Measurements from ENCODE around the gene TM7SF2.

Gene TM7SF2

DNA sequence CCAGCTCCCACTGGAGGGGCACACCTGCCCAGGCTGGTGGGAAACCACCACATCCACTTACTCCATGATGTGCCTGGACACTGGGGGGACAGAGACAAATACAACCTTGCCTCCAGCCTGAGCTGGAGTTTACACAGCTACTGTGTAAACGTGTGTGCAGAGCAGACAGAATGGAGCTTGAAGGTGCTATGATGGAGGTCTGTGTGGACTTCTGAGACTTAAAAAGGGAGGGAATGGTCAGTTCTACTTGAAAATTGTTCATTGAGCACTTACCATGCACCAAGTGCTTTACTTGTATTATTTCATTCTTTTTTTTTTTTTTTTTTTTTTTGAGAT is 39.1 kb upstream of the TM7SF2 start:
- Histone ChIP-seq H3K4me1 (ENCODE audit: insufficient read depth, low read length, severe bottlenecking) (peaks cover 13% of the 10 kb centered on the region), H3K4me2 (ENCODE audit: low read length) (peak overlapping the region; percentile 47; the same call in 1 of the 2 replicates), H3K9me3 (ENCODE audit: low read length) (no peaks in the 10 kb centered on the region), H2AFZ (ENCODE audit: low read length) (no peak overlapping the region), H3K9ac (ENCODE audit: low read length) (no peak overlapping the region; the same call in 1 of the 2 replicates), H3K27ac (ENCODE audit: low read depth, low read length, poor library complexity, severe bottlenecking) (no peak overlapping the region), H3K79me2 (ENCODE audit: insufficient read depth, low read length) (no peaks in the 10 kb centered on the region), H3K4me3 (ENCODE audit: low read depth, low read length, poor library complexity, severe bottlenecking) (no peak overlapping the region), H3F3A (ENCODE audit: insufficient read depth, low read length) (no peaks in the 10 kb centered on the region), H4K20me1 (ENCODE audit: insufficient read depth, low read length) (no peaks in the 10 kb centered on the region), H3K27me3 (ENCODE audit: insufficient read depth, low read length) (no peaks in the 10 kb centered on the region), H3K9me2 (ENCODE audit: low read depth, low read length) (no peaks in the 10 kb centered on the region), H3K36me3 (ENCODE audit: insufficient read depth, low read length) (peaks cover 23% of the 10 kb centered on the region)
- TF ChIP-seq, protein P1, sequence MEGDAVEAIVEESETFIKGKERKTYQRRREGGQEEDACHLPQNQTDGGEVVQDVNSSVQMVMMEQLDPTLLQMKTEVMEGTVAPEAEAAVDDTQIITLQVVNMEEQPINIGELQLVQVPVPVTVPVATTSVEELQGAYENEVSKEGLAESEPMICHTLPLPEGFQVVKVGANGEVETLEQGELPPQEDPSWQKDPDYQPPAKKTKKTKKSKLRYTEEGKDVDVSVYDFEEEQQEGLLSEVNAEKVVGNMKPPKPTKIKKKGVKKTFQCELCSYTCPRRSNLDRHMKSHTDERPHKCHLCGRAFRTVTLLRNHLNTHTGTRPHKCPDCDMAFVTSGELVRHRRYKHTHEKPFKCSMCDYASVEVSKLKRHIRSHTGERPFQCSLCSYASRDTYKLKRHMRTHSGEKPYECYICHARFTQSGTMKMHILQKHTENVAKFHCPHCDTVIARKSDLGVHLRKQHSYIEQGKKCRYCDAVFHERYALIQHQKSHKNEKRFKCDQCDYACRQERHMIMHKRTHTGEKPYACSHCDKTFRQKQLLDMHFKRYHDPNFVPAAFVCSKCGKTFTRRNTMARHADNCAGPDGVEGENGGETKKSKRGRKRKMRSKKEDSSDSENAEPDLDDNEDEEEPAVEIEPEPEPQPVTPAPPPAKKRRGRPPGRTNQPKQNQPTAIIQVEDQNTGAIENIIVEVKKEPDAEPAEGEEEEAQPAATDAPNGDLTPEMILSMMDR (IDR thresholded peaks at IDR 0.05; ENCODE audit: low read length), result no peak
- no peak for TF ChIP-seq EZH2 (IDR thresholded peaks at IDR 0.05; ENCODE audit: borderline replicate concordance, low read length)

DNA sequence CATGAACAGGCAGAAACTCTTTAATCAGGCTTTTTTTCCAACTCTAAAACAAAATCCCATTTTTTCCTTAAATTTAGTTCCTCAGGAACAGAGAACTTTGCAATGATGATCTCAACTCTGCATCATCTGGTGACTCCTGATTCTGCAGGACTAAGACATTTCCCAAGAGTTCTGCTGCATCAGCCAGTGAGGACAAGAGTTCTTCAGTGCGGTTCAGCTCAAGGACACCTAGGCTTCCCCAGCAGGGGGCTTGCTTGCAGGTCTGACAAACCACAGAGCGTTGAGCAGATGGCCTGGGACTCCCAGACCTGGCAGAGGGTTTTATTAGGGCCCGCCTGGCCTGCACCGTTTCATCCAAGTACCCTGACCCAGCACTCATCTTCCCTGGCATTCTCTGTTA is 34.2 kb upstream of the TM7SF2 start:
- Histone ChIP-seq H3F3A (ENCODE audit: insufficient read depth, low read length) (no peaks in the 10 kb centered on the region), H3K9ac (ENCODE audit: low read length) (no peak overlapping the region), H3K9me3 (ENCODE audit: low read length) (no peaks in the 10 kb centered on the region), H3K4me2 (ENCODE audit: low read length) (no peak overlapping the region; the same call in 1 of the 2 replicates), H2AFZ (ENCODE audit: low read length) (no peak overlapping the region), H4K20me1 (ENCODE audit: insufficient read depth, low read length) (no peaks in the 10 kb centered on the region), H3K4me1 (ENCODE audit: insufficient read depth, low read length, severe bottlenecking) (peaks cover 35% of the 10 kb centered on the region), H3K4me3 (ENCODE audit: low read depth, low read length, poor library complexity, severe bottlenecking) (no peak overlapping the region), H3K27ac (ENCODE audit: low read depth, low read length, poor library complexity, severe bottlenecking) (no peak overlapping the region), H3K9me2 (ENCODE audit: low read depth, low read length) (no peaks in the 10 kb centered on the region), H3K27me3 (ENCODE audit: insufficient read depth, low read length) (no peaks in the 10 kb centered on the region), H3K79me2 (ENCODE audit: insufficient read depth, low read length) (peaks cover 6% of the 10 kb centered on the region), H3K36me3 (ENCODE audit: insufficient read depth, low read length) (peaks cover 68% of the 10 kb centered on the region)
- TF ChIP-seq, protein P1 (IDR thresholded peaks at IDR 0.05; ENCODE audit: low read length), result no peak
- no peak for TF ChIP-seq EZH2 (IDR thresholded peaks at IDR 0.05; ENCODE audit: borderline replicate concordance, low read length)

DNA sequence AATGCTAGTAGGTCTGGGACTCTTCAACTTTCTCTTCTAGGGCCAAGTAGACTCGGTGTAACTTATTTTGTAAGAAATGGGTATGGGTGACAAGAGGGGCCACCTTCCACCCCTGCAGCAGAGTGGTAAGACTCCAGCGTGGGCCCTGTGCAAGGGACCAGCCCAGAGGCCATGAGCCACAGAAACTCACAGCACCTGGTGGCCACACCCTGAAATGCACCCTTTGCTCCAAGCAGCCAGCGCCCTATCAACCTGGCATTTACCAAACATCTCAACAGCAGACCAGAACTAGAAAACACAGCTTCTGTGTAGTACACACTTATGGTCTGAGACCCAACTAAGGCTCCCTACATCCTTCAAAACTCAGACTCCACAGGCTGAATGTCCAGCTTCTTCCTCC is 33.5 kb upstream of the TM7SF2 start:
- no peaks in the 10 kb centered on the region for H3F3A ChIP-seq (ENCODE audit: insufficient read depth, low read length)
- H3K9me2 ChIP-seq (ENCODE audit: low read depth, low read length), result no peaks in the 10 kb centered on the region
- H3K36me3 ChIP-seq (ENCODE audit: insufficient read depth, low read length), result peaks cover 74% of the 10 kb centered on the region
- no peak for TF ChIP-seq EZH2 (IDR thresholded peaks at IDR 0.05; ENCODE audit: borderline replicate concordance, low read length)
- TF ChIP-seq, protein P1 (IDR thresholded peaks at IDR 0.05; ENCODE audit: low read length), result peak; percentile 77
- H3K4me2 ChIP-seq (ENCODE audit: low read length), result peak overlapping the region; percentile 49
- no peaks in the 10 kb centered on the region for H3K9me3 ChIP-seq (ENCODE audit: low read length)
- H3K27ac ChIP-seq (ENCODE audit: low read depth, low read length, poor library complexity, severe bottlenecking), result peak overlapping the region; percentile 69
- H4K20me1 ChIP-seq (ENCODE audit: insufficient read depth, low read length), result no peaks in the 10 kb centered on the region
- H3K27me3 ChIP-seq (ENCODE audit: insufficient read depth, low read length), result no peaks in the 10 kb centered on the region
- peak overlapping the region; percentile 18; the same call in 1 of the 2 replicates for H3K9ac ChIP-seq (ENCODE audit: low read length)
- H3K4me1 ChIP-seq (ENCODE audit: insufficient read depth, low read length, severe bottlenecking), result peaks cover 40% of the 10 kb centered on the region
- peak overlapping the region; percentile 24 for H3K4me3 ChIP-seq (ENCODE audit: low read depth, low read length, poor library complexity, severe bottlenecking)
- H3K79me2 ChIP-seq (ENCODE audit: insufficient read depth, low read length), result peaks cover 12% of the 10 kb centered on the region
- H2AFZ ChIP-seq (ENCODE audit: low read length), result no peak overlapping the region

Measured in OCI-LY1 (cell line).